ENCODE data around the gene TRAP1.

TRAP1 gene

DNA sequence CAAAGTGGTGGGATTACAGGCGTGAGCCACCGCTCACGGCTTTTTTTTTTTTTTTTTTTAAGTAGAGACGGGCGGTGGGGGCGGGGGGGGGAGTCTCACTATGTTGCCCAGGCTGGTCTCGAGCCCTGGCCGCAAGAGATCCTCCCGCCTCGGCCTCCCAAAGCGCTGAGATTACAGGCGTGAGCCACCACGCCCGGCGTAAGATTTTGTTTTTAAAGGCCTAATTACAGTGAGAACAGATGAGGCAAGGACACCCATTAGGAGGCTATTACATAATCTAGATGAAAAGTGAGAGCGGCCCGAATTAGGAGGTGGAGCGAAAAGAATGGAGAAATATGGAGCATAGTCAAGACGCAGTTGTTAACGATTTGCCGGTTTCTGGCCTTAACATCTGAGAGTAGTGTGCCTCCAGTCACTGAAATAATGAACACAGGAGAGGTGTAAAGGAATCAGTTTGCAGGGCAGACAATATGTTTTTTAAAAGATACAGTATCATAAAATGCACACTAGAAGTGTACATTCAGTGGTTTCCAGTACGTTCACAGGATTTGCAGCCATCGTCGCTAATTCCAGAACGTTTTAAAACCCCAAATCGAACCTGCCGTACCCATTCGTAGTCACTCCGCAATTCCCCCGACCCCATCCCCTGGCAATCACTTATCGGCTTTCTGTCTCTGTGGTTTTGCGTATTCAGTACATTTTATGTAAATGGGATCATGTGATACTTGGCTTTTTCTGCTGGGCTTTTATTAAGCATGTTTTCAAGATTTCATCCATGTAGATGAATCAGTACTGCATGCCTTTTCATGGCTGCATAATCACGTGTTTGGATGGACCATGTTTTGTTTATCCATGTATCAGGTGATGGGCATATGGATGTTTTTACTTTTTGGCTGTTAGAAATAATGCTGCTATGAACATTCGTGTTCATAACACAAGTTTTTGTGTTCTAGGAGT lies 104.5 kb downstream of the TRAP1 start:
- peak overlapping the region; percentile 99 for H3K4me3 ChIP-seq (ENCODE audit: low read length)
- H3K4me1 ChIP-seq (ENCODE audit: low read length): peaks cover 12% of the 10 kb centered on the region
- peak overlapping the region; percentile 81 for H3K4me2 ChIP-seq (ENCODE audit: low read length)
- H3K79me2 ChIP-seq (ENCODE audit: low read length): peaks cover 40% of the 10 kb centered on the region
- H4K20me1 ChIP-seq (ENCODE audit: insufficient read depth, low read length): no peaks in the 10 kb centered on the region
- H2AFZ ChIP-seq (ENCODE audit: low read depth, low read length): no peak overlapping the region
- no peaks in the 10 kb centered on the region for H3K9me3 ChIP-seq (ENCODE audit: insufficient read depth, low read length)
- no peak overlapping the region for H3K27ac ChIP-seq (ENCODE audit: low read length)
- H3K27me3 ChIP-seq (ENCODE audit: low read depth, low read length): no peaks in the 10 kb centered on the region
- H3K36me3 ChIP-seq (replicated peaks; ENCODE audit: low read depth, low read length): peaks cover 10% of the 10 kb centered on the region
- TF ChIP-seq EZH2phosphoT487 (IDR thresholded peaks at IDR 0.05; ENCODE audit: low read depth): no peak
- TF ChIP-seq, protein P1, sequence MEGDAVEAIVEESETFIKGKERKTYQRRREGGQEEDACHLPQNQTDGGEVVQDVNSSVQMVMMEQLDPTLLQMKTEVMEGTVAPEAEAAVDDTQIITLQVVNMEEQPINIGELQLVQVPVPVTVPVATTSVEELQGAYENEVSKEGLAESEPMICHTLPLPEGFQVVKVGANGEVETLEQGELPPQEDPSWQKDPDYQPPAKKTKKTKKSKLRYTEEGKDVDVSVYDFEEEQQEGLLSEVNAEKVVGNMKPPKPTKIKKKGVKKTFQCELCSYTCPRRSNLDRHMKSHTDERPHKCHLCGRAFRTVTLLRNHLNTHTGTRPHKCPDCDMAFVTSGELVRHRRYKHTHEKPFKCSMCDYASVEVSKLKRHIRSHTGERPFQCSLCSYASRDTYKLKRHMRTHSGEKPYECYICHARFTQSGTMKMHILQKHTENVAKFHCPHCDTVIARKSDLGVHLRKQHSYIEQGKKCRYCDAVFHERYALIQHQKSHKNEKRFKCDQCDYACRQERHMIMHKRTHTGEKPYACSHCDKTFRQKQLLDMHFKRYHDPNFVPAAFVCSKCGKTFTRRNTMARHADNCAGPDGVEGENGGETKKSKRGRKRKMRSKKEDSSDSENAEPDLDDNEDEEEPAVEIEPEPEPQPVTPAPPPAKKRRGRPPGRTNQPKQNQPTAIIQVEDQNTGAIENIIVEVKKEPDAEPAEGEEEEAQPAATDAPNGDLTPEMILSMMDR (IDR thresholded peaks at IDR 0.05; ENCODE audit: low read depth, low read length): no peak
- H3K9ac ChIP-seq (ENCODE audit: low read length): peak overlapping the region; percentile 99

DNA sequence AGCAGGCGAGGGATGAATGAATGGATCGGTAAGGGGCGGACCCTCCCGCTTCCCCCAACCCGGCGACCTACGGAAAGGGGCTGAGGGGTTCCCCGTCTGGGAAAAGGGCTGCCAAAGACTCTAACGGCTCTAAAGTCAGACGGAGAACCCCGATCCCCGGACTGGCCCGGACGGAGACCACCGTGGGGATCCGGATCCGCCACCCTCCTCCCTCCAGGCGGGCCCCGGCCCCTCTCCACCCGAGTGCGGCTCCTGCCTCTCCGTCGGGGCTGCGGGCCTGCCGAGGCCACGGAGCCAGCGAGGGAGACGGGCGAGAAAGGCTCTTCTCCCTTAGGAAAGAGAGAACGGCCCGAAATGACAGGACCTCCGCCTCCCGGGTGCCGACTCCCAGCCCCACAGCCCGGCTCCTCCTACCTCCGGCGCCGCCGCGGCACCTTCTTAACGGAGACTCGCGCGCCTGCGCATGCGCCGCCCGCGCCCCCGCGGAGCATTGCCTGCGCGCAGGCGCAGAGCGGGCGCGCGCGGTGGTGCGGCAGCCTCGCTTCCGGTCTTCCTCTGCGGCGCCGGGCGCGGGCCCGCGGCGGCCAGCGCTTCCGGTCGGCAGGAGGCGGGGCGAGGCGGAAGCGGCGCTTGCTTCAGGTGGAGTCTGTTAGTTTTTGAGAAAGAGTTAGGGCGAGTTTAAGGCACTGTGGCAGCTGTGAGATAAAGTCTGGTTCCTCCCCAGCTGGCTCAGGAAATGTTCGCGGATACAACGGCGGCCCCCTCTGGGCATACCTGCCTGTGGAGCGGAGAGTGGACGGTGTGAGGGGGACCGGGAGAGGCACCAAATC lies 106.0 kb downstream of the TRAP1 start, which contains the start of gene SLX4:
Gene SLX4 (minus strand): TSS at position 461 of the 830 bp plus-strand sequence. CDS start 2,642 bp downstream, outside the sequence.
- H3K27me3 ChIP-seq (ENCODE audit: low read depth, low read length): no peaks in the 10 kb centered on the region
- H2AFZ ChIP-seq (ENCODE audit: low read depth, low read length): peak within 1 kb of the TSS; percentile 94
- peaks cover 38% of the 10 kb centered on the region for H3K79me2 ChIP-seq (ENCODE audit: low read length)
- peaks cover 10% of the 10 kb centered on the region for H3K36me3 ChIP-seq (replicated peaks; ENCODE audit: low read depth, low read length)
- peak within 1 kb of the TSS; percentile 70 for H3K27ac ChIP-seq (ENCODE audit: low read length)
- peak within 1 kb of the TSS; percentile 99 for H3K4me3 ChIP-seq (ENCODE audit: low read length)
- peak within 1 kb of the TSS; percentile 91 for H3K4me2 ChIP-seq (ENCODE audit: low read length)
- H4K20me1 ChIP-seq (ENCODE audit: insufficient read depth, low read length): no peaks in the 10 kb centered on the region
- H3K4me1 ChIP-seq (ENCODE audit: low read length): peaks cover 12% of the 10 kb centered on the region
- no peaks in the 10 kb centered on the region for H3K9me3 ChIP-seq (ENCODE audit: insufficient read depth, low read length)
- peak within 1 kb of the TSS; percentile 99 for H3K9ac ChIP-seq (ENCODE audit: low read length)
- TF ChIP-seq, protein P1 (IDR thresholded peaks at IDR 0.05; ENCODE audit: low read depth, low read length): no peak
- no peak for TF ChIP-seq EZH2phosphoT487 (IDR thresholded peaks at IDR 0.05; ENCODE audit: low read depth)

DNA sequence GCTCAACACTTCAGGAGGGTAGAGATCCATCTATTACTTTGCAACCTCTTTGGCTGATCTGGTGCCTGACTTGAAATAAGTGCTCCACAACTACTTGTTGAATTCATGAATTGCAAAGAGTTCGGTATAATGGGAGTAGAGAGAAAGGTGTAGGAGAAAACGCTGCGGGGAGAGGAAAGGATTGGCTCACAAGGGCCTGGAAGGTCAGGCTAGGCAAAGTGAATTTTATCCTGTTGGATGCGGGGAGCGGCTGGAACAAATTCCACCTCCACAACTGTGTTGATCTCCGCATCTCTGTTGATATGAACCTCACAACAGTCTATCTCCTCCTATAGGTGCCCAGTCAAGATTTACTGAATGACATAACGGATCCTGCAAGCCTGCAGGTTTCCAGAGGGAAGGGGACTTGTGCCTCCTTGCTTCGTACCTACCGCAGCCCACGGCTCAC lies 106.6 kb downstream of the TRAP1 start:
- TF ChIP-seq EZH2phosphoT487 (IDR thresholded peaks at IDR 0.05; ENCODE audit: low read depth): no peak
- TF ChIP-seq, protein P1 (IDR thresholded peaks at IDR 0.05; ENCODE audit: low read depth, low read length): no peak
- Histone ChIP-seq H3K79me2 (ENCODE audit: low read length) (peaks cover 37% of the 10 kb centered on the region), H3K4me3 (ENCODE audit: low read length) (peak overlapping the region; percentile 99), H3K27me3 (ENCODE audit: low read depth, low read length) (no peaks in the 10 kb centered on the region), H3K36me3 (replicated peaks; ENCODE audit: low read depth, low read length) (peaks cover 10% of the 10 kb centered on the region), H3K9me3 (ENCODE audit: insufficient read depth, low read length) (no peaks in the 10 kb centered on the region), H4K20me1 (ENCODE audit: insufficient read depth, low read length) (no peaks in the 10 kb centered on the region), H3K9ac (ENCODE audit: low read length) (peak overlapping the region; percentile 84), H3K27ac (ENCODE audit: low read length) (no peak overlapping the region), H3K4me1 (ENCODE audit: low read length) (peaks cover 12% of the 10 kb centered on the region), H3K4me2 (ENCODE audit: low read length) (peak overlapping the region; percentile 91), H2AFZ (ENCODE audit: low read depth, low read length) (no peak overlapping the region)
